Esophagus muscularis mucosa (tissue), 4 donors: ENCODE results near the gene HSPG2.

Experiments used
- EP300 ChIP-seq: sonication (generic); formaldehyde crosslinking; IDR thresholded peaks from one replicate; pipeline ENCODE4 v1.6.1; 2017; ENCODE audit warnings: antibody characterized with exemption
- POLR2A ChIP-seq: fragments of 450-650 bp; IDR thresholded peaks from one replicate; pipeline ENCODE4 v1.6.1; 2017; ENCODE audit warnings: antibody characterized with exemption, moderate library complexity, mild to moderate bottlenecking, low read depth
- POLR2AphosphoS5 ChIP-seq, 2 donors: sonication (generic); formaldehyde crosslinking; IDR thresholded peaks; one replicate each; pipeline ENCODE4 v1.6.1; 2017; ENCODE audit warnings: antibody characterized with exemption in 2 of 2
- TF ChIP-seq, protein P1 (sequence below), 3 experiments: fragments of 200-600 bp in 2 of 3; fragments of 450-650 bp in 1 of 3; sonication (generic) in 2 of 3; IDR thresholded peaks; one replicate each; pipeline ENCODE4 v1.5.1; 2017 to 2019; ENCODE audit warnings: antibody characterized with exemption in 3 of 3, mild to moderate bottlenecking in 2 of 3, moderate library complexity in 1 of 3

DNA sequence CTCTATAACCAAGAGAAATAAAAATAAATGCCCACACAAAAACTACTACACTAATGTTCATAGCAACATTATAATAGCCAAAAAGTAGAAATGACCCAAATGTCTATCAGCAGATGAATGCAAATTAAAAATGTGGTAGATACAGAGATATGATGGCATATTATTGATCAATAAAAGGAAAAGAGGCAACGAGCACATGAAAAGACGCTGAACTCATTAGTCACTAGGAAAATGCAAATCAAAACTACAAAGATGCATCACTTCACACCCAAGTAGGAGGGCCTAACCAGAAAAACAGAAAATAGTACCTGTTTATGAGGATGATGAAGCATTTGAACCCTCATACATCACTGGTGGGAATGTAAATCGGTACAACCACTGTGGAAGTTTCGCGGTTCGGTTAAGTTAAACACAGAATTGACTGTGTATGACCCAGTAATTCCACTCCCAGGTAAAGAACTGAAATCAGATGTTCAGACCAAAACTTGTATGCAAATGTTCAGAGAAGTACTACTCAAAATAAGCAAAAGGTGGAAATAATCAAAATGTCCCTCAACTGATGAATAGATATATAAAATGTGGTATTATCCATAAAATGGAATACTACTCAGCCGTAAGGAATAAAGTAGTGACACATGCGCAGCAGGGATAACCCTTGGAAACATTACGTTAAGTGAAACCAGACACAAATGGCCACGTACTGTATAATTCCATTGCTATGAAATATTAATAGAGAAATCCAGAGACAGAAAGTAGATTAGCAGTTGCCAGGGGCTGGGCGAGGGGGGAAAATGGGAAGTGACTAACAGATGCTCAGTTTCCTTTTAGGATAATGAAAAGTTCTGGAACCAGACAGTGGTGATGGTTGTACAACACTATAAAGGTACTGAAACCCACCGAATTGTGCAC is 157.2 kb downstream of the HSPG2 start:
- TF ChIP-seq, protein P1, sequence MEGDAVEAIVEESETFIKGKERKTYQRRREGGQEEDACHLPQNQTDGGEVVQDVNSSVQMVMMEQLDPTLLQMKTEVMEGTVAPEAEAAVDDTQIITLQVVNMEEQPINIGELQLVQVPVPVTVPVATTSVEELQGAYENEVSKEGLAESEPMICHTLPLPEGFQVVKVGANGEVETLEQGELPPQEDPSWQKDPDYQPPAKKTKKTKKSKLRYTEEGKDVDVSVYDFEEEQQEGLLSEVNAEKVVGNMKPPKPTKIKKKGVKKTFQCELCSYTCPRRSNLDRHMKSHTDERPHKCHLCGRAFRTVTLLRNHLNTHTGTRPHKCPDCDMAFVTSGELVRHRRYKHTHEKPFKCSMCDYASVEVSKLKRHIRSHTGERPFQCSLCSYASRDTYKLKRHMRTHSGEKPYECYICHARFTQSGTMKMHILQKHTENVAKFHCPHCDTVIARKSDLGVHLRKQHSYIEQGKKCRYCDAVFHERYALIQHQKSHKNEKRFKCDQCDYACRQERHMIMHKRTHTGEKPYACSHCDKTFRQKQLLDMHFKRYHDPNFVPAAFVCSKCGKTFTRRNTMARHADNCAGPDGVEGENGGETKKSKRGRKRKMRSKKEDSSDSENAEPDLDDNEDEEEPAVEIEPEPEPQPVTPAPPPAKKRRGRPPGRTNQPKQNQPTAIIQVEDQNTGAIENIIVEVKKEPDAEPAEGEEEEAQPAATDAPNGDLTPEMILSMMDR (IDR thresholded peaks at IDR 0.05), result no peak
- TF ChIP-seq POLR2A, result no peak
- TF ChIP-seq POLR2AphosphoS5 (IDR thresholded peaks at IDR 0.05), result no peak
- TF ChIP-seq EP300, result no peak
